Keratinocyte (primary cell): ENCODE data around the gene KCNJ6. TPM values are rescaled to one million over a fixed set of nuclear protein-coding genes. Genes with fewer than 3 reads are reported as not detected.

Source experiments
- DNase-seq: peaks from one replicate; pipeline ENCODE4 v3.0.0-alpha.2; 2011; ENCODE audit warnings: low read depth, missing footprints, low spot score
- FAIRE-seq: peaks from 2 replicates; lab custom pipeline; 2011; peaks lifted over from hg19 to GRCh38; lab: Jason Lieb, UNC
- H2AFZ ChIP-seq: 2 replicates; pipeline ENCODE4 v1.6.0; 2012; ENCODE audit warnings: low read length, control low read depth, inconsistent platforms; ENCODE audit not compliant: control insufficient read depth
- H3K27ac ChIP-seq: 2 replicates; pipeline ENCODE4 v1.5.1; 2011; ENCODE audit warnings: low read length; ENCODE audit not compliant: control insufficient read depth, insufficient read depth
- H3K27me3 ChIP-seq: 3 replicates; pipeline ENCODE4 v1.6.0; 2011; ENCODE audit warnings: low read length; ENCODE audit not compliant: control insufficient read depth, insufficient read depth; ENCODE audit errors: extremely low read depth
- H3K36me3 ChIP-seq, 2 experiments: 2 replicates in 1 of 2; 3 replicates in 1 of 2; pipeline ENCODE4 v1.5.1; 2011; ENCODE audit warnings: low read length in 2 of 2, mild to moderate bottlenecking in 1 of 2; ENCODE audit not compliant: control insufficient read depth in 2 of 2, insufficient read depth in 2 of 2; ENCODE audit errors: extremely low read depth in 1 of 2
- H3K4me1 ChIP-seq: 3 replicates; pipeline ENCODE4 v1.5.1; 2011; ENCODE audit warnings: low read length; ENCODE audit not compliant: control insufficient read depth, insufficient read depth; ENCODE audit errors: extremely low read depth
- H3K4me2 ChIP-seq: 3 replicates; pipeline ENCODE4 v1.6.0; 2011; ENCODE audit warnings: low read depth, low read length; ENCODE audit not compliant: control insufficient read depth, insufficient read depth; ENCODE audit errors: extremely low read depth
- H3K4me3 ChIP-seq, 3 experiments: fragments of 200-600 bp in 1 of 3; sonication (generic) in 1 of 3; 2 replicates in 2 of 3; 3 replicates in 1 of 3; pipeline ENCODE4 v1.5.1; 2011 to 2016; ENCODE audit warnings: low read length in 3 of 3, mild to moderate bottlenecking in 3 of 3, control low read depth in 2 of 3, inconsistent platforms in 1 of 3, low read depth in 1 of 3, mixed read lengths in 1 of 3, mixed run types in 1 of 3, moderate library complexity in 1 of 3; ENCODE audit not compliant: control insufficient read depth in 2 of 3, insufficient read depth in 2 of 3; ENCODE audit errors: extremely low read depth in 1 of 3
- H3K79me2 ChIP-seq: 2 replicates; pipeline ENCODE4 v1.6.0; 2012; ENCODE audit warnings: low read length; ENCODE audit not compliant: control insufficient read depth, insufficient read depth
- H3K9ac ChIP-seq: 3 replicates; pipeline ENCODE4 v1.6.0; 2011; ENCODE audit warnings: low read length; ENCODE audit not compliant: control insufficient read depth, insufficient read depth; ENCODE audit errors: extremely low read depth
- H3K9me1 ChIP-seq: 3 replicates; pipeline ENCODE4 v1.6.0; 2011; ENCODE audit warnings: low read length; ENCODE audit not compliant: control insufficient read depth, insufficient read depth; ENCODE audit errors: extremely low read depth
- H3K9me3 ChIP-seq: 2 replicates; pipeline ENCODE4 v1.5.1; 2012; ENCODE audit warnings: low read depth, low read length; ENCODE audit not compliant: control insufficient read depth
- H4K20me1 ChIP-seq: 3 replicates; pipeline ENCODE4 v1.6.0; 2011; ENCODE audit warnings: low read length; ENCODE audit not compliant: control insufficient read depth, insufficient read depth; ENCODE audit errors: extremely low read depth
- CTCF ChIP-seq, 3 experiments: IDR thresholded peaks in 1 of 3; conservative IDR thresholded peaks in 1 of 3; optimal IDR thresholded peaks in 1 of 3; 2 replicates in 2 of 3; 3 replicates in 1 of 3; pipeline versions ENCODE3 to v1.5.1; 2011; ENCODE audit warnings: low read length in 3 of 3, mild to moderate bottlenecking in 3 of 3, moderate library complexity in 2 of 3, control low read depth in 1 of 3, inconsistent platforms in 1 of 3; ENCODE audit not compliant: insufficient read depth in 2 of 3; ENCODE audit errors: extremely low read depth in 1 of 3
- EZH2 ChIP-seq: IDR thresholded peaks from one replicate; pipeline ENCODE4 v1.6.1; 2012; ENCODE audit warnings: inconsistent platforms, mild to moderate bottlenecking, low read length, moderate library complexity
- dilution Hi-C: fragments of 300-500 bp; cut with MboI; formaldehyde crosslinking; loops from one replicate; pipeline ENCODE4 v1.7.0; 2020; ENCODE audit warnings: low sequenced_read_pairs; ENCODE audit not compliant: extremely low pct_ligation_motif_present
- polyA plus RNA-seq, 5 experiments: library from polyadenylated mRNA; depleted of rRNA in 3 of 5; stranded (reverse) in 3 of 5; stranded (forward) in 1 of 5; unstranded in 1 of 5; fragments of >200 nt; gene quantifications; 1 replicate in 1 of 5; 2 replicates in 3 of 5; 3 replicates in 1 of 5; pipeline versions ENCODE4 v1.2.1 to v1.2.3, GENCODE V29; 2011 to 2012; ENCODE audit warnings: missing spikeins in 2 of 5, low read depth in 1 of 5, low replicate concordance in 1 of 5

The KCNJ6 gene
- polyA plus RNA-seq, 1 donor (not counting 4 experiments of a cell fraction or from before 2014, with no cell fraction given) = not detected

GRCh38 chr21:37808261-37808660 lies 108.0 kb downstream of the KCNJ6 start:
- FAIRE-seq = no peak

GRCh38 chr21:37805266-37805665 lies 111.0 kb downstream of the KCNJ6 start:
- Histone ChIP-seq H3K4me3 (no peak overlapping the region), H3K4me1 (no peaks in the 10 kb centered on the region), H3K27me3 (no peaks in the 10 kb centered on the region), H4K20me1 (no peaks in the 10 kb centered on the region), H2AFZ (no peak overlapping the region), H3K27ac (no peak overlapping the region), H3K79me2 (no peaks in the 10 kb centered on the region), H3K9ac (no peak overlapping the region), H3K4me2 (no peak overlapping the region), H3K36me3 (no peaks in the 10 kb centered on the region), H3K9me3 (no peaks in the 10 kb centered on the region), H3K9me1 (no peaks in the 10 kb centered on the region)
- dilution Hi-C loops = no loop called here
- DNase-seq (no peak), FAIRE-seq (no peak)
- TF ChIP-seq CTCF (optimal IDR thresholded peaks at IDR 0.05 in 1 of 3, IDR thresholded peaks at IDR 0.05 in 1 of 3, conservative IDR thresholded peaks at IDR 0.05 in 1 of 3; ENCODE audit: extremely low read depth in 1 of 3, insufficient read depth in 2 of 3, low read length in 3 of 3) = no peak
- TF ChIP-seq EZH2 = no peak

More at GRCh38 chr21:37808261-37808660, 108.0 kb downstream of the KCNJ6 start:
- no peak for TF ChIP-seq EZH2
- no peak for TF ChIP-seq CTCF (optimal IDR thresholded peaks at IDR 0.05 in 1 of 3, IDR thresholded peaks at IDR 0.05 in 1 of 3, conservative IDR thresholded peaks at IDR 0.05 in 1 of 3; ENCODE audit: extremely low read depth in 1 of 3, insufficient read depth in 2 of 3, low read length in 3 of 3)
- Histone ChIP-seq H2AFZ (no peak overlapping the region), H3K9me3 (no peaks in the 10 kb centered on the region), H4K20me1 (no peaks in the 10 kb centered on the region), H3K9ac (no peak overlapping the region), H3K27me3 (no peaks in the 10 kb centered on the region), H3K27ac (no peak overlapping the region), H3K36me3 (no peaks in the 10 kb centered on the region), H3K4me2 (no peak overlapping the region), H3K79me2 (no peaks in the 10 kb centered on the region), H3K4me3 (no peak overlapping the region), H3K4me1 (no peaks in the 10 kb centered on the region), H3K9me1 (no peaks in the 10 kb centered on the region)
- dilution Hi-C loops = no loop called here
- no peak for DNase-seq
